ENCODE results near the gene WASF2.

- TF ChIP-seq CTCF (CRISPR knock-in tag; IDR thresholded peaks at IDR 0.05) (no peak), RAD21 (CRISPR knock-in tag; IDR thresholded peaks at IDR 0.05) (no peak)
Measured at GRCh38 chr1:27399251-27400025, 90.5 kb downstream of the WASF2 start.
